Endodermal cell (in vitro differentiated cells): ENCODE measurements around the gene ZBTB16. TPM values are rescaled to one million over a fixed set of nuclear protein-coding genes. Genes with fewer than 3 reads are reported as not detected.

Experiments used
- DNase-seq: peaks from one replicate; pipeline ENCODE4 v3.0.0-alpha.2; 2017
- H3K27ac ChIP-seq: 2 replicates; pipeline ENCODE4 v1.5.1; 2013; ENCODE audit warnings: mild to moderate bottlenecking, low read depth, low read length, moderate library complexity
- H3K27me3 ChIP-seq: 2 replicates; pipeline ENCODE4 v1.6.1; 2013; ENCODE audit warnings: mild to moderate bottlenecking, low read length, moderate library complexity; ENCODE audit not compliant: insufficient read depth, control insufficient read depth, poor library complexity, severe bottlenecking
- H3K36me3 ChIP-seq: 2 replicates; pipeline ENCODE4 v1.7.0; 2013; ENCODE audit warnings: mild to moderate bottlenecking, low read length, moderate library complexity; ENCODE audit not compliant: control insufficient read depth, insufficient read depth
- H3K4me1 ChIP-seq: one replicate; pipeline ENCODE4 v1.7.0; 2013; ENCODE audit warnings: low read length; ENCODE audit not compliant: control insufficient read depth, insufficient read depth
- H3K4me3 ChIP-seq: 2 replicates; pipeline ENCODE4 v1.5.1; 2013; ENCODE audit warnings: mild to moderate bottlenecking, low read length, moderate library complexity
- H3K9ac ChIP-seq: 2 replicates; pipeline ENCODE4 v1.6.1; 2013; ENCODE audit warnings: mild to moderate bottlenecking, low read length, moderate library complexity; ENCODE audit not compliant: poor library complexity, severe bottlenecking; ENCODE audit errors: extremely low read depth
- H3K9me3 ChIP-seq: 2 replicates; pipeline ENCODE4 v1.6.1; 2013; ENCODE audit warnings: mild to moderate bottlenecking, low read length, moderate library complexity; ENCODE audit not compliant: control insufficient read depth
- H3K27ac Mint-ChIP-seq: 2 replicates; pipeline ENCODE4 v1.8.0; 2020; ENCODE audit warnings: mixed read lengths
- H3K27me3 Mint-ChIP-seq: 2 replicates; pipeline ENCODE4 v1.8.0; 2021; ENCODE audit warnings: mild to moderate bottlenecking, mixed read lengths; ENCODE audit not compliant: insufficient read depth
- H3K36me3 Mint-ChIP-seq: 2 replicates; pipeline ENCODE4 v1.8.0; 2020; ENCODE audit warnings: low read depth, mixed read lengths
- H3K4me1 Mint-ChIP-seq: 2 replicates; pipeline ENCODE4 v1.8.0; 2020; ENCODE audit warnings: mixed read lengths
- H3K4me3 Mint-ChIP-seq: 2 replicates; pipeline ENCODE4 v1.8.0; 2020; ENCODE audit warnings: mild to moderate bottlenecking, moderate library complexity, mixed read lengths
- H3K9me3 Mint-ChIP-seq: 2 replicates; pipeline ENCODE4 v1.8.0; 2020; ENCODE audit warnings: mild to moderate bottlenecking, mixed read lengths
- CTCF ChIP-seq: fragments of 200-600 bp; sonication (generic); conservative IDR thresholded peaks from 2 replicates; pipeline ENCODE4 v1.5.0; 2021; ENCODE audit warnings: antibody characterized with exemption, mild to moderate bottlenecking
- WGBS, 2 experiments: methylation state at CpG; one replicate each; pipeline versions ENCODE4 v1.1.5 to v1.1.7; 2013; ENCODE audit warnings: missing lambda C conversion rate in 2 of 2, mixed read lengths in 1 of 2; ENCODE audit not compliant: insufficient coverage in 1 of 2, insufficient read length in 1 of 2; 5-methylcytosine and 5-hydroxymethylcytosine counted together
- total RNA-seq, 2 donors: library from RNA; stranded (reverse); fragmentation: NEBNext Ultra II Directional in 1 of 2; extraction: Animal tissue kit (Norgen Biotek cat#: 25700) in 1 of 2; gene quantifications; 2 replicates in 1 of 2; 3 replicates in 1 of 2; pipeline ENCODE4 v1.2.1, GENCODE V29; 2021

ZBTB16 gene
- total RNA-seq, 2 donors from 2014 or later, result 4.1 to 5.8 TPM

- no peak for DNase-seq
- no peak overlapping the region for H3K4me3 ChIP-seq
- no peaks in the 10 kb centered on the region for H3K9me3 ChIP-seq
- WGBS, 2 experiments, result 85 to 90% methylated on average over 14 to 22 of the region's 22 CpGs
- TF ChIP-seq CTCF, result no peak
- no peaks in the 10 kb centered on the region for H3K36me3 ChIP-seq
- H3K9ac ChIP-seq, result no peak overlapping the region
- no peak overlapping the region for H3K27ac Mint-ChIP-seq
- H3K27me3 Mint-ChIP-seq, result peaks cover 83% of the 10 kb centered on the region
- H3K4me1 Mint-ChIP-seq, result peaks cover 67% of the 10 kb centered on the region
- no peak overlapping the region for H3K4me3 Mint-ChIP-seq
- H3K36me3 Mint-ChIP-seq, result no peaks in the 10 kb centered on the region
- H3K27me3 ChIP-seq, result peaks cover 10% of the 10 kb centered on the region
- H3K4me1 ChIP-seq, result peaks cover 32% of the 10 kb centered on the region
- no peak overlapping the region for H3K27ac ChIP-seq
- H3K9me3 Mint-ChIP-seq, result no peaks in the 10 kb centered on the region
Observed at GRCh38 chr11:114082767-114083181, 23.3 kb downstream of the ZBTB16 start.

GRCh38 chr11:114083391-114084252, 24.1 kb downstream of the ZBTB16 start:
- WGBS, 2 experiments, result 87 to 92% methylated on average over 2 to 11 of the region's 11 CpGs
- Mint-ChIP-seq H3K27ac (no peak overlapping the region), H3K4me3 (no peak overlapping the region), H3K27me3 (peaks cover 85% of the 10 kb centered on the region), H3K4me1 (peaks cover 59% of the 10 kb centered on the region), H3K36me3 (no peaks in the 10 kb centered on the region), H3K9me3 (no peaks in the 10 kb centered on the region)
- no peak overlapping the region for H3K9ac ChIP-seq
- H3K4me1 ChIP-seq, result peaks cover 32% of the 10 kb centered on the region
- peaks cover 10% of the 10 kb centered on the region for H3K27me3 ChIP-seq
- no peak for TF ChIP-seq CTCF
- no peak for DNase-seq
- H3K27ac ChIP-seq, result no peak overlapping the region
- H3K4me3 ChIP-seq, result no peak overlapping the region
- H3K36me3 ChIP-seq, result no peaks in the 10 kb centered on the region
- no peaks in the 10 kb centered on the region for H3K9me3 ChIP-seq

- peaks cover 83% of the 10 kb centered on the region for H3K27me3 Mint-ChIP-seq
- no peak for TF ChIP-seq CTCF
- no peak overlapping the region for H3K27ac ChIP-seq
- peaks cover 28% of the 10 kb centered on the region for H3K4me1 ChIP-seq
- peaks cover 51% of the 10 kb centered on the region for H3K4me1 Mint-ChIP-seq
- no peaks in the 10 kb centered on the region for H3K36me3 ChIP-seq
- no peak overlapping the region for H3K27ac Mint-ChIP-seq
- H3K27me3 ChIP-seq, result peaks cover 10% of the 10 kb centered on the region
- WGBS, 2 experiments, result 67% methylated on average over 4 of the region's 4 CpGs; no CpG with 5 or more reads in 1 of the 2 experiments
- no peak overlapping the region for H3K9ac ChIP-seq
- no peak overlapping the region for H3K4me3 ChIP-seq
- no peaks in the 10 kb centered on the region for H3K9me3 Mint-ChIP-seq
- H3K9me3 ChIP-seq, result no peaks in the 10 kb centered on the region
- no peak for DNase-seq
- no peak overlapping the region for H3K4me3 Mint-ChIP-seq
- H3K36me3 Mint-ChIP-seq, result no peaks in the 10 kb centered on the region
Observed at GRCh38 chr11:114084414-114084813, 24.9 kb downstream of the ZBTB16 start.
